Endodermal cell (in vitro differentiated cells): ENCODE data around the gene C1D. TPM values are rescaled to one million over a fixed set of nuclear protein-coding genes. Genes with fewer than 3 reads are reported as not detected.

Experiments used
- DNase-seq: peaks from one replicate; pipeline ENCODE4 v3.0.0-alpha.2; 2017
- H3K27ac ChIP-seq: 2 replicates; pipeline ENCODE4 v1.5.1; 2013; ENCODE audit warnings: mild to moderate bottlenecking, low read depth, low read length, moderate library complexity
- H3K27me3 ChIP-seq: 2 replicates; pipeline ENCODE4 v1.6.1; 2013; ENCODE audit warnings: mild to moderate bottlenecking, low read length, moderate library complexity; ENCODE audit not compliant: insufficient read depth, control insufficient read depth, poor library complexity, severe bottlenecking
- H3K36me3 ChIP-seq: 2 replicates; pipeline ENCODE4 v1.7.0; 2013; ENCODE audit warnings: mild to moderate bottlenecking, low read length, moderate library complexity; ENCODE audit not compliant: control insufficient read depth, insufficient read depth
- H3K4me1 ChIP-seq: one replicate; pipeline ENCODE4 v1.7.0; 2013; ENCODE audit warnings: low read length; ENCODE audit not compliant: control insufficient read depth, insufficient read depth
- H3K4me3 ChIP-seq: 2 replicates; pipeline ENCODE4 v1.5.1; 2013; ENCODE audit warnings: mild to moderate bottlenecking, low read length, moderate library complexity
- H3K9ac ChIP-seq: 2 replicates; pipeline ENCODE4 v1.6.1; 2013; ENCODE audit warnings: mild to moderate bottlenecking, low read length, moderate library complexity; ENCODE audit not compliant: poor library complexity, severe bottlenecking; ENCODE audit errors: extremely low read depth
- H3K9me3 ChIP-seq: 2 replicates; pipeline ENCODE4 v1.6.1; 2013; ENCODE audit warnings: mild to moderate bottlenecking, low read length, moderate library complexity; ENCODE audit not compliant: control insufficient read depth
- H3K27ac Mint-ChIP-seq: 2 replicates; pipeline ENCODE4 v1.8.0; 2020; ENCODE audit warnings: mixed read lengths
- H3K27me3 Mint-ChIP-seq: 2 replicates; pipeline ENCODE4 v1.8.0; 2021; ENCODE audit warnings: mild to moderate bottlenecking, mixed read lengths; ENCODE audit not compliant: insufficient read depth
- H3K36me3 Mint-ChIP-seq: 2 replicates; pipeline ENCODE4 v1.8.0; 2020; ENCODE audit warnings: low read depth, mixed read lengths
- H3K4me1 Mint-ChIP-seq: 2 replicates; pipeline ENCODE4 v1.8.0; 2020; ENCODE audit warnings: mixed read lengths
- H3K4me3 Mint-ChIP-seq: 2 replicates; pipeline ENCODE4 v1.8.0; 2020; ENCODE audit warnings: mild to moderate bottlenecking, moderate library complexity, mixed read lengths
- H3K9me3 Mint-ChIP-seq: 2 replicates; pipeline ENCODE4 v1.8.0; 2020; ENCODE audit warnings: mild to moderate bottlenecking, mixed read lengths
- CTCF ChIP-seq: fragments of 200-600 bp; sonication (generic); conservative IDR thresholded peaks from 2 replicates; pipeline ENCODE4 v1.5.0; 2021; ENCODE audit warnings: antibody characterized with exemption, mild to moderate bottlenecking
- WGBS, 2 experiments: methylation state at CpG; one replicate each; pipeline versions ENCODE4 v1.1.5 to v1.1.7; 2013; ENCODE audit warnings: missing lambda C conversion rate in 2 of 2, mixed read lengths in 1 of 2; ENCODE audit not compliant: insufficient coverage in 1 of 2, insufficient read length in 1 of 2; 5-methylcytosine and 5-hydroxymethylcytosine counted together
- total RNA-seq, 2 donors: library from RNA; stranded (reverse); fragmentation: NEBNext Ultra II Directional in 1 of 2; extraction: Animal tissue kit (Norgen Biotek cat#: 25700) in 1 of 2; gene quantifications; 2 replicates in 1 of 2; 3 replicates in 1 of 2; pipeline ENCODE4 v1.2.1, GENCODE V29; 2021

The C1D gene
- total RNA-seq, 2 donors from 2014 or later: 20.7 to 25.4 TPM

DNA sequence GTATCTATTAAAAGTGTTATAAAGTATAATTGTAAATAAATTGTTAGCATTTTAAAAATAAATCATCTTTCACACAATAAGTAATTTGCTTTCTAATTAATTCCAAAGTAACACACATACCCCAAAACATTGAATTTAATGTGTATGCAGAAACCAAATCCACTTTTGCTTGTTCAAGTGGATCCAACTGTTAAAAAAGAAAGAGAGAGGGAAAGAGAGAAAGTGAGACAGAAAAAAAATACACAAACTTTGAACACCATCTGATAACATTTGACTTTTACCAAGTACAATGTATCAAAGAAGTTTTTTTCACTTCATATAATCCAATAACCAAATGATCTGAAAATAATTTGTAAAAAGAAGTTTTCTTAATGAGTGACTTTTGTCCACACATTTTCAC, 16.6 kb downstream of the C1D start:
- H3K4me3 Mint-ChIP-seq: no peak overlapping the region
- TF ChIP-seq CTCF: no peak
- H3K27ac Mint-ChIP-seq: no peak overlapping the region
- no peaks in the 10 kb centered on the region for H3K27me3 Mint-ChIP-seq
- no peak overlapping the region for H3K9ac ChIP-seq
- H3K4me3 ChIP-seq: no peak overlapping the region
- H3K36me3 ChIP-seq: peaks cover 25% of the 10 kb centered on the region
- no peak overlapping the region for H3K27ac ChIP-seq
- no peaks in the 10 kb centered on the region for H3K4me1 Mint-ChIP-seq
- peaks cover 7% of the 10 kb centered on the region for H3K36me3 Mint-ChIP-seq
- H3K27me3 ChIP-seq: no peaks in the 10 kb centered on the region
- no peaks in the 10 kb centered on the region for H3K4me1 ChIP-seq
- H3K9me3 ChIP-seq: no peaks in the 10 kb centered on the region
- DNase-seq: no peak
- no peaks in the 10 kb centered on the region for H3K9me3 Mint-ChIP-seq

- no CpG with 5 or more reads among the region's 1 CpG for WGBS, 2 experiments
- DNase-seq: no peak
- Mint-ChIP-seq H3K27me3 (no peaks in the 10 kb centered on the region), H3K4me3 (no peak overlapping the region), H3K4me1 (no peaks in the 10 kb centered on the region), H3K9me3 (no peaks in the 10 kb centered on the region), H3K36me3 (peaks cover 7% of the 10 kb centered on the region), H3K27ac (no peak overlapping the region)
- no peaks in the 10 kb centered on the region for H3K4me1 ChIP-seq
- no peak overlapping the region for H3K27ac ChIP-seq
- no peaks in the 10 kb centered on the region for H3K27me3 ChIP-seq
- peaks cover 25% of the 10 kb centered on the region for H3K36me3 ChIP-seq
- H3K4me3 ChIP-seq: no peak overlapping the region
- H3K9ac ChIP-seq: no peak overlapping the region
- H3K9me3 ChIP-seq: no peaks in the 10 kb centered on the region
- no peak for TF ChIP-seq CTCF
Observed at GRCh38 chr2:68045342-68045741, 17.5 kb downstream of the C1D start.

GRCh38 chr2:68044099-68044498, 18.7 kb downstream of the C1D start:
- no peak for TF ChIP-seq CTCF
- H3K36me3 Mint-ChIP-seq: peaks cover 7% of the 10 kb centered on the region
- H3K36me3 ChIP-seq: peaks cover 25% of the 10 kb centered on the region
- WGBS, 2 experiments: 97 to 100% methylated on average over 1 to 6 of the region's 6 CpGs
- no peak overlapping the region for H3K9ac ChIP-seq
- H3K4me3 ChIP-seq: no peak overlapping the region
- no peaks in the 10 kb centered on the region for H3K4me1 ChIP-seq
- no peak for DNase-seq
- H3K4me1 Mint-ChIP-seq: no peaks in the 10 kb centered on the region
- no peaks in the 10 kb centered on the region for H3K9me3 Mint-ChIP-seq
- H3K27ac ChIP-seq: no peak overlapping the region
- no peaks in the 10 kb centered on the region for H3K27me3 ChIP-seq
- no peaks in the 10 kb centered on the region for H3K9me3 ChIP-seq
- no peak overlapping the region for H3K4me3 Mint-ChIP-seq
- H3K27ac Mint-ChIP-seq: no peak overlapping the region
- H3K27me3 Mint-ChIP-seq: no peaks in the 10 kb centered on the region
